Right lobe of liver (tissue), 4 donors: Measurements from ENCODE around the gene ZFP57.
A peak's percentile ranks its signal among the peaks of the same experiment; 100 is the strongest.

Experiments
- POLR2A ChIP-seq: fragments of 450-650 bp; IDR thresholded peaks from one replicate; pipeline ENCODE4 v1.6.1; 2017; ENCODE audit warnings: antibody characterized with exemption, mild to moderate bottlenecking
- TF ChIP-seq, protein P1 (sequence below), 4 donors: fragments of 200-600 bp in 3 of 4; fragments of 450-650 bp in 1 of 4; IDR thresholded peaks; one replicate each; pipeline versions ENCODE4 v1.5.1 to v1.8.0; 2016 to 2022; ENCODE audit warnings: antibody characterized with exemption in 4 of 4, mild to moderate bottlenecking in 2 of 4
- donor health status: DM: no; HTN: no; CAD: no.
- donor health status: DM: no; HTN: no; CAD: no.
- donor health status: DM: no; HTN: yes; CAD: no.

DNA sequence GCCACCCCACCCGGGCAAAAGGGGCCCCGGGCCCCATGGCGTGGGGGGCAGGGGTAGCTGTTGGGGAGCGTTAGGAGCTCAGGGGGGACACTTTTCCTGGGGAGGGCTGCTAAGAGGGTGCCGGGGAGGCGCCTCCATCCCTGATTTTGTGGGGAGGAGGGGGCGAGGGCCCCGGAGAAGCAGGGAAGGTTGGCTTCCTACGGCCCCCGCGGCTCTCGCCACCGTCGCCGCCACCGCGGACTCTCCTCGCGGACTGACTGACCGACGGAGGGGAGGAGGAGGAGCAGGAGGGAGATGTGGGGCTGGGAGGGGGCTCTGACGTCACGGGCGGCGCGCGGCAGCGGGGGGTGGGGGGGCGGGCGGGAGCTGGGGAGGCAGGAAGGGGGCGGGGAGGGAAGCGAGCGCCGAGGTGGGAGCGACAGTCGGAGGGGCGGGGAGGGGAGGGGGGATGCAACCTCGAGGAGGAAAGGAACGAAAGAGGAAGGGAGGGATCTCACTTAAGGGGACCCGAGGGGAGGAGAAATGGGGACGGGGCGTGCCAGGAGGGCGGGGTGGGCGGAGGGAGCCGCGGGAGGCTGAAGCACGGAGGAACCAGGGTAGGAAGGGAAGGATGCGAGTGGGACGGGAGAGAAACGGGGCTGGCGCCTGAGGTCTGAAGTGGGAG lies 53.1 kb downstream of the ZFP57 start:
- TF ChIP-seq, protein P1, sequence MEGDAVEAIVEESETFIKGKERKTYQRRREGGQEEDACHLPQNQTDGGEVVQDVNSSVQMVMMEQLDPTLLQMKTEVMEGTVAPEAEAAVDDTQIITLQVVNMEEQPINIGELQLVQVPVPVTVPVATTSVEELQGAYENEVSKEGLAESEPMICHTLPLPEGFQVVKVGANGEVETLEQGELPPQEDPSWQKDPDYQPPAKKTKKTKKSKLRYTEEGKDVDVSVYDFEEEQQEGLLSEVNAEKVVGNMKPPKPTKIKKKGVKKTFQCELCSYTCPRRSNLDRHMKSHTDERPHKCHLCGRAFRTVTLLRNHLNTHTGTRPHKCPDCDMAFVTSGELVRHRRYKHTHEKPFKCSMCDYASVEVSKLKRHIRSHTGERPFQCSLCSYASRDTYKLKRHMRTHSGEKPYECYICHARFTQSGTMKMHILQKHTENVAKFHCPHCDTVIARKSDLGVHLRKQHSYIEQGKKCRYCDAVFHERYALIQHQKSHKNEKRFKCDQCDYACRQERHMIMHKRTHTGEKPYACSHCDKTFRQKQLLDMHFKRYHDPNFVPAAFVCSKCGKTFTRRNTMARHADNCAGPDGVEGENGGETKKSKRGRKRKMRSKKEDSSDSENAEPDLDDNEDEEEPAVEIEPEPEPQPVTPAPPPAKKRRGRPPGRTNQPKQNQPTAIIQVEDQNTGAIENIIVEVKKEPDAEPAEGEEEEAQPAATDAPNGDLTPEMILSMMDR (IDR thresholded peaks at IDR 0.05) = no peak
- peak; percentile 34 for TF ChIP-seq POLR2A
